HepG2 (cell line): Measurements from ENCODE around the gene FEM1B. TPM values are rescaled to one million over a fixed set of nuclear protein-coding genes. Genes with fewer than 3 reads are reported as not detected.

Experiments
- ATF7 ChIP-seq, 2 experiments: fragments of 450-650 bp in 1 of 2; sonication (generic) in 1 of 2; formaldehyde crosslinking in 1 of 2; IDR thresholded peaks; 2 replicates each; pipeline versions ENCODE4 v1.4.0 to v1.6.1; 2016 to 2020; ENCODE audit warnings: antibody characterized with exemption in 1 of 2, mild to moderate bottlenecking in 1 of 2, missing genetic modification reagents in 1 of 2
- EP300 ChIP-seq, 3 experiments: sonication (generic) in 1 of 3; formaldehyde crosslinking in 1 of 3; IDR thresholded peaks; 2 replicates each; pipeline versions ENCODE4 v1.5.1 to v1.6.1; 2011 to 2020; ENCODE audit warnings: low read depth in 2 of 3, low read length in 2 of 3, borderline replicate concordance in 1 of 3, improper control_type of control experiment in 1 of 3, mild to moderate bottlenecking in 1 of 3, missing genetic modification reagents in 1 of 3, moderate library complexity in 1 of 3
- FOXC1 ChIP-seq: sonication (generic); formaldehyde crosslinking; IDR thresholded peaks from 2 replicates; pipeline ENCODE4 v1.8.0; 2022; ENCODE audit warnings: mild to moderate bottlenecking, missing genetic modification reagents, borderline replicate concordance
- HIVEP1 ChIP-seq: sonication (generic); formaldehyde crosslinking; IDR thresholded peaks from 2 replicates; pipeline ENCODE4 v1.4.0; 2020; ENCODE audit warnings: mild to moderate bottlenecking, missing genetic modification reagents
- NR2F2 ChIP-seq: IDR thresholded peaks from 2 replicates; pipeline ENCODE4 v1.6.1; 2012; ENCODE audit warnings: low read depth, inconsistent platforms, borderline replicate concordance
- ONECUT2 ChIP-seq: sonication (generic); formaldehyde crosslinking; IDR thresholded peaks from 2 replicates; pipeline ENCODE4 v1.4.0; 2020; ENCODE audit warnings: missing genetic modification reagents
- PLSCR1 ChIP-seq: sonication (generic); formaldehyde crosslinking; IDR thresholded peaks from 2 replicates; pipeline ENCODE4 v1.5.0; 2020; ENCODE audit warnings: missing genetic modification reagents, mild to moderate bottlenecking, borderline replicate concordance
- SNAPC4 ChIP-seq: sonication (generic); formaldehyde crosslinking; IDR thresholded peaks from 2 replicates; pipeline ENCODE4 v1.4.0; 2020; ENCODE audit warnings: mild to moderate bottlenecking, missing genetic modification reagents
- SRSF1 ChIP-seq: fragments of 200-400 bp; formaldehyde crosslinking; optimal IDR thresholded peaks from 2 replicates; pipeline ENCODE3; 2017; ENCODE audit warnings: mild to moderate bottlenecking, low read depth, low read length, moderate library complexity
- SSRP1 ChIP-seq: IDR thresholded peaks from 2 replicates; pipeline ENCODE4 v1.6.1; 2016; ENCODE audit warnings: control low read depth
- TEAD2 ChIP-seq: sonication (generic); formaldehyde crosslinking; IDR thresholded peaks from 2 replicates; pipeline ENCODE4 v1.9.0; 2021; ENCODE audit warnings: missing genetic modification reagents
- TGIF2 ChIP-seq: IDR thresholded peaks from 2 replicates; pipeline ENCODE4 v1.6.1; 2016; ENCODE audit warnings: control low read depth, missing compliant biosample characterization
- TSC22D2 ChIP-seq: sonication (generic); formaldehyde crosslinking; IDR thresholded peaks from 2 replicates; pipeline ENCODE4 v1.5.1; 2020; ENCODE audit warnings: missing genetic modification reagents, mild to moderate bottlenecking, borderline replicate concordance
- ZBTB7A ChIP-seq: sonication (generic); formaldehyde crosslinking; IDR thresholded peaks from 2 replicates; pipeline ENCODE4 v1.8.0; 2022; ENCODE audit warnings: mild to moderate bottlenecking, missing genetic modification reagents
- ZEB1 ChIP-seq: IDR thresholded peaks from 2 replicates; pipeline ENCODE4 v1.6.1; 2012; ENCODE audit warnings: mild to moderate bottlenecking, low read depth, inconsistent platforms; ENCODE audit not compliant: insufficient replicate concordance
- ZNF24 ChIP-seq: fragments of 450-650 bp; IDR thresholded peaks from 2 replicates; pipeline ENCODE4 v1.6.1; 2017; ENCODE audit warnings: antibody characterized with exemption, mild to moderate bottlenecking
- ZNF335 ChIP-seq: sonication (generic); formaldehyde crosslinking; IDR thresholded peaks from 2 replicates; pipeline ENCODE4 v1.4.0; 2020; ENCODE audit warnings: missing genetic modification reagents
- ZNF337 ChIP-seq: sonication (generic); formaldehyde crosslinking; IDR thresholded peaks from 2 replicates; pipeline ENCODE4 v1.5.1; 2020; ENCODE audit warnings: missing genetic modification reagents, low read depth, mild to moderate bottlenecking, borderline replicate concordance
- ZNF430 ChIP-seq: sonication (generic); formaldehyde crosslinking; IDR thresholded peaks from 2 replicates; pipeline ENCODE4 v1.9.0; 2021; ENCODE audit warnings: mild to moderate bottlenecking, missing genetic modification reagents
- ZNF619 ChIP-seq: sonication (generic); formaldehyde crosslinking; IDR thresholded peaks from 2 replicates; pipeline ENCODE4 v1.4.0; 2020; ENCODE audit warnings: mild to moderate bottlenecking, missing genetic modification reagents
- ZNF652 ChIP-seq: IDR thresholded peaks from 2 replicates; pipeline ENCODE4 v1.6.1; 2016; ENCODE audit warnings: low read depth, borderline replicate concordance
- ZNF75D ChIP-seq: sonication (generic); formaldehyde crosslinking; IDR thresholded peaks from 2 replicates; pipeline ENCODE4 v1.8.1; 2023; ENCODE audit warnings: missing genetic modification reagents, mild to moderate bottlenecking, borderline replicate concordance
- ZNF766 ChIP-seq: sonication (generic); formaldehyde crosslinking; IDR thresholded peaks from 2 replicates; pipeline ENCODE4 v1.5.0; 2020; ENCODE audit warnings: missing genetic modification reagents, borderline replicate concordance
- ZNF773 ChIP-seq: sonication (generic); formaldehyde crosslinking; IDR thresholded peaks from 2 replicates; pipeline ENCODE4 v1.4.0; 2020; ENCODE audit warnings: missing genetic modification reagents, borderline replicate concordance
- ZSCAN12 ChIP-seq: sonication (generic); formaldehyde crosslinking; IDR thresholded peaks from 2 replicates; pipeline ENCODE4 v1.9.0; 2021; ENCODE audit warnings: mild to moderate bottlenecking, missing genetic modification reagents
- polyA plus RNA-seq, 8 experiments: library from polyadenylated mRNA; depleted of rRNA in 3 of 8; stranded (reverse) in 7 of 8; unstranded in 1 of 8; fragments of >200 nt; fragmentation: Illumina TruSeq in 4 of 8; extraction: Trizol in 4 of 8; gene quantifications; 2 replicates each; pipeline versions ENCODE4 v1.2.1 to v1.2.3, GENCODE V29; 2011 to 2016; ENCODE audit warnings: low read depth in 4 of 8, missing spikeins in 1 of 8, mixed read lengths in 1 of 8; ENCODE audit not compliant: insufficient read depth in 1 of 8
- total RNA-seq, 5 experiments: library from RNA; depleted of rRNA; stranded (reverse); fragments of >200 nt; fragmentation: Illumina TruSeq; extraction: Trizol; gene quantifications; 2 replicates each; pipeline ENCODE4 v1.2.3, GENCODE V29; 2016; ENCODE audit warnings: low read depth in 1 of 5

The FEM1B gene
- total and polyA plus RNA-seq, 2 of the 13 experiments (the other 11 are each of a cell fraction or from before 2014, with no cell fraction given) = 38.1 to 40.0 TPM

GRCh38 chr15:68277131-68277602 lies 378 bp upstream of the FEM1B start (continued):
- TF ChIP-seq ZNF335 (no peak), SNAPC4 (peak; percentile 71; the same call in 1 of the 2 replicates), ZNF430 (CRISPR knock-in tag) (peak; percentile 28; the same call in 1 of the 2 replicates), ZNF652 (CRISPR knock-in tag) (peak; percentile 71; the same call in 1 of the 2 replicates), ZEB1 (peak; percentile 22), ZSCAN12 (CRISPR knock-in tag) (0 out of 2 replicates have a peak, but pooled peaks have one; percentile 89), ZNF766 (CRISPR knock-in tag) (peak; percentile 71; the same call in 1 of the 2 replicates), NR2F2 (peak; percentile 42; the same call in 1 of the 2 replicates), TEAD2 (CRISPR knock-in tag) (0 out of 2 replicates have a peak, but pooled peaks have one; percentile 80), ZNF337 (CRISPR knock-in tag) (0 out of 2 replicates have a peak, but pooled peaks have one; percentile 2), ZBTB7A (CRISPR knock-in tag) (peak; percentile 73), PLSCR1 (CRISPR knock-in tag) (no peak), TSC22D2 (no peak), ZNF773 (CRISPR knock-in tag) (no peak), HIVEP1 (CRISPR knock-in tag) (0 out of 2 replicates have a peak, but pooled peaks have one; percentile 67), ZNF24 (no peak), ONECUT2 (CRISPR knock-in tag) (0 out of 2 replicates have a peak, but pooled peaks have one; percentile 9), SSRP1 (CRISPR knock-in tag) (peak; percentile 57; the same call in 1 of the 2 replicates), EP300 (IDR thresholded peaks at IDR 0.05; ENCODE audit: low read depth in 2 of 2, low read length in 2 of 2) (no peak), EP300 (CRISPR knock-in tag; IDR thresholded peaks at IDR 0.05; ENCODE audit: borderline replicate concordance) (peak; percentile 32; the same call in 1 of the 2 replicates), SRSF1 (peak; percentile 70), FOXC1 (no peak), TGIF2 (CRISPR knock-in tag) (0 out of 2 replicates have a peak, but pooled peaks have one; percentile 56), ZNF75D (CRISPR knock-in tag) (0 out of 2 replicates have a peak, but pooled peaks have one; percentile 33), ATF7 (IDR thresholded peaks at IDR 0.05) (no peak), ATF7 (CRISPR knock-in tag; IDR thresholded peaks at IDR 0.05) (0 out of 2 replicates have a peak, but pooled peaks have one; percentile 42), ZNF619 (CRISPR knock-in tag) (no peak)
